Cardiac fibroblast (primary cell): Measurements from ENCODE around the gene TBC1D1.

Experiments used
- DNase-seq, 2 donors: peaks; one replicate each; pipeline versions ENCODE4 v3.0.0 to v3.0.0-alpha.2; 2010; ENCODE audit warnings: low read depth in 2 of 2
- H3K4me3 ChIP-seq, 2 donors: replicated peaks in 1 of 2; 1 replicate in 1 of 2; 2 replicates in 1 of 2; pipeline ENCODE4 v1.5.1; 2011; ENCODE audit warnings: low read depth in 2 of 2, low read length in 2 of 2, mild to moderate bottlenecking in 2 of 2, moderate library complexity in 1 of 2
- TF ChIP-seq, protein P1 (sequence below): IDR thresholded peaks from one replicate; pipeline ENCODE4 v1.5.1; 2011; ENCODE audit warnings: low read depth, mild to moderate bottlenecking, low read length, inconsistent platforms

The TBC1D1 gene

DNA sequence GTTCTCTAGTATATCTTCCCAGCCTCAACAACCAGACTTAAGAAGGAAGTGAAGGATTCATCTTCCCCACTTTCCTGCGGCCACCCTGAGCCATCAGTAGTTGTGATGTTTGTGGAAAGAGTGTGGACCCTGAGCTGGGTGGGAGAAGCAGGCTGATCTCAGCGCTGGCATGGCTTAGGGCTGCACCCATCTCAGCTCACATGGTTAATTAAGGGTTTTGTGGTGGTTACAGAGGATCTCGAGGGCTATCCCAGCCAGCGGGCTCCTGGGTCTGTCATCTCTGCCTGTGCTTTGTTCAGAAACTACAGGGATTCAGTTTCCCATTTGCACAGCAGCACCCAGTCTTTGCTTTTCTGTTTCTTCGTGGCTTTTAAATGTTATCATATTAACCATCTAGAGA, 232.7 kb downstream of the TBC1D1 start:
- DNase-seq: no peak
- TF ChIP-seq, protein P1, sequence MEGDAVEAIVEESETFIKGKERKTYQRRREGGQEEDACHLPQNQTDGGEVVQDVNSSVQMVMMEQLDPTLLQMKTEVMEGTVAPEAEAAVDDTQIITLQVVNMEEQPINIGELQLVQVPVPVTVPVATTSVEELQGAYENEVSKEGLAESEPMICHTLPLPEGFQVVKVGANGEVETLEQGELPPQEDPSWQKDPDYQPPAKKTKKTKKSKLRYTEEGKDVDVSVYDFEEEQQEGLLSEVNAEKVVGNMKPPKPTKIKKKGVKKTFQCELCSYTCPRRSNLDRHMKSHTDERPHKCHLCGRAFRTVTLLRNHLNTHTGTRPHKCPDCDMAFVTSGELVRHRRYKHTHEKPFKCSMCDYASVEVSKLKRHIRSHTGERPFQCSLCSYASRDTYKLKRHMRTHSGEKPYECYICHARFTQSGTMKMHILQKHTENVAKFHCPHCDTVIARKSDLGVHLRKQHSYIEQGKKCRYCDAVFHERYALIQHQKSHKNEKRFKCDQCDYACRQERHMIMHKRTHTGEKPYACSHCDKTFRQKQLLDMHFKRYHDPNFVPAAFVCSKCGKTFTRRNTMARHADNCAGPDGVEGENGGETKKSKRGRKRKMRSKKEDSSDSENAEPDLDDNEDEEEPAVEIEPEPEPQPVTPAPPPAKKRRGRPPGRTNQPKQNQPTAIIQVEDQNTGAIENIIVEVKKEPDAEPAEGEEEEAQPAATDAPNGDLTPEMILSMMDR: no peak
- no peak overlapping the region for H3K4me3 ChIP-seq

DNA sequence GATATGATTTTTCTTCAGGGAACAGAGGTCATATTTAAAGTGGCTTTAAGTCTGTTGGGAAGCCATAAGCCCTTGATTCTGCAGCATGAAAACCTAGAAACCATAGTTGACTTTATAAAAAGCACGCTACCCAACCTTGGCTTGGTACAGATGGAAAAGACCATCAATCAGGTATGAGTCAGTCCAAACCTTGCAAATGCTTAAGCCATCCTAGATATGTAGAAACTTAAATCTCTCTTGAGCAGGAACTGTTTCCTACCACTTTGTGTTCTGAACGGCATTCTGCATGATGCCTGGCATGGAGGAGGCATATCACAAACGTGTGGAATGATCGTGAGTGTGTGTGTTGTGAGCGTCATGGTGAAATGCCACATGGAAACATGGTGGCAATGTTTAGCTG, 234.1 kb downstream of the TBC1D1 start:
- H3K4me3 ChIP-seq: no peak overlapping the region
- no peak for DNase-seq
- TF ChIP-seq, protein P1: no peak

DNA sequence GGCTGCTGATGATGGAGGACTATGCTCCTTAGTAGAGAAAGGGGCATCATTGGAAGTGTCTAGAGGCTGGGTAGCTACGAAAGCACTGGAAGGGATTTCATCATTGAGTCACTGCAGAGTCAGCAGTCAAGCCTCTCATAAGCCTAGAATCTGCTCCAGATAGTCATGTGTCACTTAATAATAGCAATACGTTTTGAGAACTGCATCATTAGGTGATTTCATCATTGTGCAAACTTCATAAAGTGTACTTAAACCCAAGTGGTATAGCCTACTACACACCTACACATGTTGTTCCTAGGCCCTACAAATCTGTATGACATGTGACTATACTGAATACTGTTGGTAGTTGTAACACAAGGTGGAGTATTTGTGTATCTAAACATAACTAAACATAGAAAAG, 234.9 kb downstream of the TBC1D1 start:
- no peak overlapping the region for H3K4me3 ChIP-seq

DNA sequence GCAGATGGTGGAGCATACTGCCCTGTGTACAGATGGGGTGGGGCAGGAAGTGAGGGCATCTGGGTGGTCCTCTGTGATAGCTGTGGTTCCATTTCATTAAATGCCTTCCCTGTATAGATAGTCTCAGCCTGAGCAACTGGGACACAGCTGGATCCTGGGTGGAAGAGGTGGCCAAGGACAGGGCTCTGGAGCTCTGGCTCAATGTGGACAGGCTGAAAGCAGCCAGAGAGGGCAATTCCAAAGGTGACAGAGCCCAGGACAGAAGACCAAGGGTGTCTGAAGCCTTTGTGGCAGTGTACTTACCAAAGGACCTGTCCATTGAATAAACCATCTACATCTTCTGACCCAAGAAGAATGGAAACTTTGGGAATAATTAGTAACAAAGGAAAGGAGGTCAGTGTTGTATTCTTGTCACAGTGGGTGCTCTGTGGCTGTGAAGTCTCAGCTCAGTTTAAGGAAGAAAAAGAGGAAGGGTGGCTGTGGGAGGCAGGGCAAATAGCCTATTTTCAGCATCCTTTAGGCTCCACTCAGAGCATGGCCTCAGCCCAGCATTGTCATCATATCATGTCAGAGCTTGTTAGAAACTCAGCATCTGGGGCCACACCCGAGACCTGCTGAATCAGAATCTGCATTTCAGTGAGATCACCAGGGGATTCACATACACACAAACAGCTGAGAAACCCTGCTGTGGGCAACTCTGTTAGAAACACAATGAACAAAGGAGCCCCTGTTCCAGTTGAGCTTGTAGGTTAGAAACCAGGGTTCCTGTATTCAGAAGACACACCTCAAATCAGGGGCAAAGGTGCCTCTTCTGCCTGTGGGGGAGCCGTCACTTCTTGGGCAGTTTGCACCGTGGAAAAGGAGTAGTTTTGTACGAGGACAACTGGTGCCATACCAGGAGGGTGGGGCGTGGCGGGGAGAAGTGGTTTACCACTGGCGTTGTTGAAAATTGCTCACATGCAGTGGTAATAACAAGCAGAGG, 237.9 kb downstream of the TBC1D1 start:
- peak; percentile 49 to 82 for DNase-seq
- TF ChIP-seq, protein P1: no peak
- H3K4me3 ChIP-seq: no peak overlapping the region

More for the DNA sequence above, 234.9 kb downstream of the TBC1D1 start:
- TF ChIP-seq, protein P1: no peak
- DNase-seq: peak in 1 of 2 donors; percentile 37

DNA sequence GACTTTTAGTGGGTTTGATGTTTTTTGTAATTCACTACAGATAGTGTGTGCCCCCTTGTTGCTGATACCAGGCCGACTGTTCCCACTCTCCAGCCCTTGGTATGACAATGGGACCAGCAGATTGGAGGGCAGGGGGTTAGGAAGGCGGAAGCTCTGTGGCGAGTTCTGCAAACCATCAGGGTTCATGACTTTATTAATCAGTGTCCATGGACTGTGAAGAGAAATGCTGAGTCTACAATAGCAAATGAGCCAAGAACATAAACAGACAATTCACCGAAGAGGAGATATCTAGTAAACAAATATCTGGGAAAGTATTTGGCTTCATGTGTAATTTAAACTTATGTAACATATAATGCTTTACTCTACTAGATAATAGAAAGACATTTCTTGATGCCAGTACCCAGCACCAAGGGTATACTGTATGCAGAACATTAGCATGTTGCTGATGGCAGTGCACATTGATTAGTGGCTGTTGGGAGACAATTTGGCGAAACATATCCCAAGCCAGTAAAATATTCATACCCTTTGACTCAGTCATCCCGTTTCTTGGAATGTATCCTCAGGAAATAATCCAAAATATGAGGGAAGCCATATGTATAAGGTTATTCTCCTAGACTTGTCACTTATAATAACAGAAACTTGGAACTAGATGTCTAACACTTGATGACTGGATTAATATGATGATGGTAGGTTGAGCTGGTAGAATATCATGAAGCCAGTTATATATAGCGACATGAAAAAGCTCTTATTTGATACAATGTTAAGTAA, 238.8 kb downstream of the TBC1D1 start:
- DNase-seq: no peak
- TF ChIP-seq, protein P1: no peak
- H3K4me3 ChIP-seq: no peak overlapping the region

DNA sequence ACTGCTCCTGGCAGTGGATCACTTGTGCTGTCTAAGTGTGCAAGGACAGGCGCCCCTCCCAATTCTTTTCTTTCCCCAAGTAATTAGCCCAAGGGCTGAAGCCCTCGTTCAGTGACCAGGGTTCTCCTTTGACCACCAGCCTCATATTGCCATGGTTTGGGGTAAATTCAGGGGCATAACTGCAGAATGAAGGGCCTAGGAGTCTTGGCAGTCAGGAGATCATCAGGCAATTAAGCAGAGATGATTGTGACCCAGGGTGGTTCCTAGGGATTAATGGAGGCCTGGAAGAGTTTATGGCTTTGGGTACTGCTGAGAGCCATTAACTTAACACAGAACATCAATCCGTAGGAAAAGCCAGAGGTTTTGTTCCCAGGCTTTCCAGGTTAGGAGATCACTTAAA, 240.0 kb downstream of the TBC1D1 start:
- no peak overlapping the region for H3K4me3 ChIP-seq
- TF ChIP-seq, protein P1: no peak

More for the DNA sequence above, 240.0 kb downstream of the TBC1D1 start:
- DNase-seq: no peak
